Right atrium auricular region (tissue), 2 donors: ENCODE data around the gene CEP164. TPM values are rescaled to one million over a fixed set of nuclear protein-coding genes. Genes with fewer than 3 reads are reported as not detected.

Source experiments
- DNase-seq: peaks from one replicate; pipeline ENCODE4 v3.0.0-alpha.2; 2019; ENCODE audit warnings: low spot score
- H3K27ac ChIP-seq, 2 donors: fragments of 200-600 bp; sonication (generic); 1 replicate in 1 of 2; 2 replicates in 1 of 2; pipeline ENCODE4 v1.5.1; 2016 to 2019
- H3K27me3 ChIP-seq, 2 donors: fragments of 200-600 bp; sonication (generic); one replicate each; pipeline versions ENCODE4 v1.5.1 to v1.6.0; 2017 to 2019
- H3K36me3 ChIP-seq: fragments of 200-600 bp; sonication (generic); one replicate; pipeline ENCODE4 v1.5.1; 2016
- H3K4me1 ChIP-seq, 2 donors: fragments of 200-600 bp; sonication (generic); one replicate each; pipeline versions ENCODE4 v1.5.1 to v1.6.0; 2017 to 2019
- H3K4me3 ChIP-seq, 2 donors: fragments of 200-600 bp; sonication (generic); 1 replicate in 1 of 2; 2 replicates in 1 of 2; pipeline ENCODE4 v1.5.1; 2017 to 2019; ENCODE audit warnings: mild to moderate bottlenecking in 1 of 2, moderate library complexity in 1 of 2
- H3K9me3 ChIP-seq, 2 donors: fragments of 200-600 bp; sonication (generic); one replicate each; pipeline ENCODE4 v1.5.1; 2019
- CTCF ChIP-seq, 2 donors: fragments of 200-600 bp; sonication (generic); IDR thresholded peaks; one replicate each; pipeline ENCODE4 v1.5.1; 2019; ENCODE audit warnings: antibody characterized with exemption in 2 of 2
- total RNA-seq, 2 donors: library from RNA; depleted of rRNA; stranded (reverse); fragments of >200 nt; gene quantifications; one replicate each; pipeline ENCODE4 v1.1.0, GENCODE V29; 2016

The CEP164 gene
- total RNA-seq, 2 donors from 2014 or later = 3.3 to 7.6 TPM

DNA sequence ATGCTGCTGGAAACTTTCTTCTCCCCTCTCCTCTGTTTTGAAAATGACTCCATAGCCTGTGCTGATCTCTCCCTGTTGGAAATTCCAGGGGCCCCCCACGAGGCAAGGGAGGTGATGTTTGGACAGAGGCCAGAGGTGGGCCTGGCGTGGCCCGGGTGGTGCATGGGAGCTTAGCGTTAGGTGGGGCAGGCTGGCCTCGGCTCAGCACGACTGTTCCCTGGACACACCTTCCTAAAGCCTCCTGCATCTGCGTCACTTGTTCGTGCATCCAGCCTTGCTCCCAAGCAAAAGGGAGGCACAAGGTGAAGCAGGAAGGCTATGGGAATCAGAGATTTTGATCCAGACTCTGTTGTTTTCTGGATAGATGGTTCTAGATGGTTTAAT lies 135.2 kb downstream of the CEP164 start:
- TF ChIP-seq CTCF (IDR thresholded peaks at IDR 0.05) = no peak
- no peaks in the 10 kb centered on the region for H3K27me3 ChIP-seq
- H3K27ac ChIP-seq = no peak overlapping the region
- no peaks in the 10 kb centered on the region for H3K4me1 ChIP-seq
- H3K36me3 ChIP-seq = no peaks in the 10 kb centered on the region
- DNase-seq = no peak
- H3K4me3 ChIP-seq = no peak overlapping the region
- no peaks in the 10 kb centered on the region for H3K9me3 ChIP-seq

Other genes with a start within 250 kb of the CEP164 start
- 10 to 100 TPM; 27.0 to 40.1 TPM for gene SIK3, start 229.4 kb upstream of the CEP164 start, total RNA-seq
- gene PAFAH1B2, start 183.6 kb upstream of the CEP164 start, total RNA-seq = 10 to 100 TPM; 41.1 to 65.8 TPM
- gene SIDT2, start 149.1 kb upstream of the CEP164 start, total RNA-seq = 10 to 100 TPM; 19.1 to 33.0 TPM
- gene TAGLN, start 128.5 kb upstream of the CEP164 start, total RNA-seq = 1,000 to 10,000 TPM in 1 of 2 donors, 100 to 1,000 TPM in 1; 442 to 1,859 TPM
- 10 to 100 TPM; 25.3 to 32.8 TPM for gene PCSK7, start 95.8 kb upstream of the CEP164 start, total RNA-seq
- gene RNF214, start 95.2 kb upstream of the CEP164 start, total RNA-seq = 10 to 100 TPM; 11.0 to 11.5 TPM
- 1 to 10 TPM; 7.5 to 9.0 TPM for gene BACE1-AS, start 36.5 kb upstream of the CEP164 start, total RNA-seq
- 10 to 100 TPM; 11.9 to 20.3 TPM for gene BACE1, start 11.6 kb upstream of the CEP164 start, total RNA-seq